Inflammatory macrophage treated with lipopolysaccharide for 1 hour (primary cell): ENCODE data around the gene SEL1L3.

Experiments used
- DNase-seq, 2 donors: peaks; one replicate each; pipeline ENCODE4 v3.0.0-alpha.2; 2020 to 2022

SEL1L3 gene

DNA sequence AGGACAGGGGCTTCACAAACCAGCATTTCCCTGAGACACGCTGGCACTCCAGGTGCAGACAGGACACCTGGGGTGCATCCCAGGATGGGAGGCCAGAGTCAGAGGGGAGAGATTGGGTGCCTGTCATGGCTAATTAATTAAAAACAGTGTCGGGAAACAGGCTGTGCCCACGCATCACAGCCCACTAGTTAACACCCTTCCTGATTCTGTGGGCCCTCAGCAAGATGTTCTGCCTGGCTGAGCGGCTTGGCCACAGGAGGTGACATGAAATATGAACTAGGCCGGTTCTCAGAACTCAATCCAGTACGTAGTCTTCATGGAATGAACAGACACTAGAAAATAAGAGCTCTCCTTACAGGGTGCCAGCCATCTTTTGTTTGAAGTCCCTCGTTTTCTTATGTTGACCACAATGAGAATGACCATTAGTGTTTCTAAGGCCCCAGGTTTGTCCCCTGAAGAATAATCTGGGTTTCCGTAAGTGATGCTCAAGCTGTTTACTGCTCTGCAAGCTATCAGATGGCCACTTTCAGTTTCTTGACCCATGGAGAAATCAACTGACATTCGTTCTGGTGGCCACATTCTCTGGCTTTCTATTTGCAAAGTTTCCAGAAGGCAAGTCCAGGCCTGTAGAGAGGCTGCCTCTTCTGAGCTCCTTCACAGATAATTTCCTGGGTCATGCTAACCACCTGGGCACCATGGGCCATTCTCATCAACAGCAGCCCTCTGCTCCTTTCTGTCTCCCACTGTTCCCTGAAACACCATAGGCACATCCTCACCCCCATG lies 134.9 kb downstream of the SEL1L3 start:
- no peak for DNase-seq

DNA sequence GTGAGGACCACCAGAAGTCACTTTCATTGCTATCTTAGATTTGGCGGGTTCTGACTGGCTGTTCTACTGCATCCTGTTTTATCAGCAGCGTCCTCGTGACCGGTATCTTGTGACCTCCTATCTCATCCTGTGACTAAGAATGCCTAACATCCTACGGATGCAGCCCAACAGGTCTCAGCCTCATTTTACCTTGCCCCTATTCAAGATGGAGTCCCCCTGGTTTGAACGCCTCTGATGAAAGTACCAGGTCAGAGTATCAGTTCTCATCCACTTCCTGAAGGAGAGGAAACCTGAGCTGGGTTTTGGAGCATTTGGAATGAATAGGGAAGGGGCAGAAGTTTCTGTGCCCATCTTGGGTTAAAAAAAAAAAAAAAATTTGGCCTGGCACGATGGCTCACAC lies 136.9 kb downstream of the SEL1L3 start:
- DNase-seq, result no peak

DNA sequence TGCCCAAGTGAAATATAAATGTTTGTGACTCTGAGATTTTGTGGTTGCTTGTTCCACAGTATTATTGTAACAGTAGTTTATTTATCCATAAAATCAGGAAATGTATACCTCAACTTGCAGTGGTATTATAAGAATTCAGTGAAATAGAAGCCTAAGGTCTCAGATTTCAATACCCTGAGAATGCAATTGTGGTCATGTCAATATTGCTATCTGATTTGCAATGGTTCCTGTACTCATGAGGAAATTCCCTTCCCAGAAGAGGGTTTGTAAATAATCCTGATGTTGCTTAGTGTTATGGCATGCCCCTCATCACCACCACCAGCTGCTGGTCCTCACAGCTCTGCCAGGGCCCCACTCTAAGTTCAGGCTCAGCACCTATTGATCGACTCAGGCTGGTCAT lies 139.4 kb downstream of the SEL1L3 start:
- DNase-seq, result no peak

GRCh38 chr4:25722964-25723363 lies 139.8 kb downstream of the SEL1L3 start:
- no peak for DNase-seq

- no peak for DNase-seq
Measured at GRCh38 chr4:25713812-25714211, 149.0 kb downstream of the SEL1L3 start.

DNA sequence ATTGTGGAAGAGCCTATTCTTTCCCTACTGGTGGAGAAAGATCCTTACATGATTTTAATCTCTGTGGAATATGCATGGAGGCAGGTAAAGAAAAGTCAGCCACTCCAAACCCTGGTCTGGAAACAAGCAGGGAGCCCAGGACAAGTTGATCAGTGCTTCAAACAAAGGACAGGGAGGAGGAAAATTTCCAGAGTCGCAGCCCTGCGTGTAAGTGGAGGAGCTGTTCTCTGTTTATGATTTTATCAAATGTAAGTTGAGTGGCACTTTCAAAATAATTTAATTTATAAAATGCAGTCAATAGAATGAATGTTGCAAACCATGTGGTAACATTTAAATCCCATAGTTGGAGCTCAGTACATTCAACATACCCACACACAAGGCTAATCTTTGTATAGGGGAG lies 150.2 kb downstream of the SEL1L3 start:
- DNase-seq, result no peak

DNA sequence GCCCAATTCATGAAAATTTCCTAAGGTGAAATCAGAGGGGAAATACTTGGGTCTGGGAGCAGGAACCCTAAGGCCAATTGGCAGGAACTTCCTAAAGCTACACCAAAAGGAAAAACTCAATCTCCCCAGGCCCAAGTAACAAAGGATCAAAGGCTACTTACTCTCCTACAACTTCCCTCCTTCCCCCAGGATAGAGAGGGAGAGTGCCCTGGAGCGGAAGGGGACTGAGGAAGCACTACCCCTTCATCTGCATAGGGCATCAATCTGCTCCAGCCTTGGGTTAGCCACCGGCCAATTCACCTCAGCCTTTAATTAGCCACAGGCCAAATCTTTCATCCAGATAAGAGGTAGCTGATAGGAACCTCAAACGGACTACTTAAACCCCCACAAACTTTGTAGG lies 152.2 kb downstream of the SEL1L3 start:
- no peak for DNase-seq

DNA sequence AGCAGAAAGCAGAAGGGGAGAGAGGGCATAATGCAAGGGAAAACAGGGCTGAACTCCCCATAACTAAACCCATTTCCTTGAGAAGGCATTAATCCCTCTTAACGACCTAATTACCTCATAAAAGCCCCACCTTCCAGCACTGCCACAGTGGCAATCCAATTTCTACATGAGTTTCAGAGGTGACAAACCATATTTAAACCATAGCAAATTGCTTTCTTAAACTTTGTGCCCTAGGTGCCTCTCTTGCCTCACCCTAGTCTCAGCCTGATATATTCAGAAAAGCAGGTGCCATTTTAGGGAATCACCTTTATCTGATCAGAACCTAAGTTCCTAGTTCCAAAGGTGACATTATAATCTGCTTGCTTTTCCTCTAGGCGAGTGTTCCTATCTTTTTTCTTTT lies 158.3 kb downstream of the SEL1L3 start:
- no peak for DNase-seq

- DNase-seq, result no peak
Measured at GRCh38 chr4:25703731-25704388, 158.9 kb downstream of the SEL1L3 start.

DNA sequence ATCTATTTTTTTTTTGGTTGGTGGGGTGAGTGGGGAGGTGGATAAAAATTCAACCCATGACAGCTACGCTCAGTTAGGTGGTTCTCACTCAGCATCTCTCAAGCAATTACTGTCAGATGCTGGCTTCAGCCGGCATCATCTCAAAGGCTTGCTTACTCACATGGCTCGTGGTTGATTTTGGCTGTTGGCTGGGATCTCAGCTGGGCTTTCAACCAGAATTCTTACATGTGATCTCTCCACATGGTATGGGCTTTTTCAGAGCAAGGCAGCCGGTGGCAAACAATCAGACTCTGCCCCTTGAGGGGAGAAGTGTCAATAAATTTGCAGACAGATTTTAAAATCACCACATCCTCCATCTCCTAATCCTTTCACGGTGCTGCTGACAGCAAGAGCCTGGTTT lies 159.9 kb downstream of the SEL1L3 start:
- DNase-seq, result no peak

- no peak for DNase-seq
Measured at GRCh38 chr4:25700661-25701060, 162.1 kb downstream of the SEL1L3 start.

DNA sequence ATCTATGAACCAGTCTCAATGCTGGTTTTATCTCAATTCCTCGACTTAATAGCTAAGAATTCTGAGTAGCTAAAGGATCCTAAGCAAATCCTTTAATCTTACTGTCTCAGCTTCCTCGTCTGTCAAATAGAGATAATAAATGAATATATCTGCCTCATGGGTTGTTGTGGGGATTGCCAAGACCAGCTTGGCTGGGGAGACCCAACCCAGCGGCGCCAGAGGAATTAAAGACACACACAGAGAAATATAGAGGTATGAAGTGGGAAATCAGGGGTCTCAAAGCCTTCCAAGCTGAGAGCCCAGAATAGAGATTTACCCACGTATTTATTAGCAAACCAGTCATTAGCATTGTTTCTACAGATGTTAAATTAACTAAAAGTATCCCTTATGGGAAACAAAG lies 165.3 kb downstream of the SEL1L3 start:
- DNase-seq, result no peak
